Prostate gland (tissue), 2 donors: ENCODE measurements around the gene SUSD5.

Experiments used
- POLR2A ChIP-seq: fragments of 450-650 bp; IDR thresholded peaks from one replicate; pipeline ENCODE4 v1.6.1; 2016; ENCODE audit warnings: antibody characterized with exemption, mild to moderate bottlenecking
- TF ChIP-seq, protein P1 (sequence below), 4 experiments: fragments of 200-600 bp in 2 of 4; fragments of 450-650 bp in 2 of 4; sonication (generic) in 2 of 4; IDR thresholded peaks; 1 replicate in 3 of 4; 2 replicates in 1 of 4; pipeline ENCODE4 v1.5.1; 2016 to 2019; ENCODE audit warnings: antibody characterized with exemption in 4 of 4, mild to moderate bottlenecking in 2 of 4, moderate library complexity in 2 of 4

DNA sequence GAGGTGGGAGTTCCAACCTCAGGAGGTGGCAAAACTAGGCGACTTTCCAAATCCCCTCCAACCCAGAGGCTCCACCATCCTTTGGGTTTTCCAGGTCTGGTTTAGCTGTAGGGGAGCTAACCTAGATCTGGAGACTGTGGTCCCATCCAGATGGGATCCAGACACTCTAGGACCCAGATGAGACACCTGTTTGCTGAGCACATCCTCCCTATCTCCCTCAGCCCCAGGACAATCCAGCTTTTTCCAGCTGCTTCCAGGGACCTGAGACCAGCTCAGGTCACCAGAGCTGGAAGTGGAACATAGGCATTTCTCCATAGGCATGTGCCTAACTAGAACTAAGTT, 86.6 kb downstream of the SUSD5 start:
- TF ChIP-seq POLR2A = no peak
- TF ChIP-seq, protein P1, sequence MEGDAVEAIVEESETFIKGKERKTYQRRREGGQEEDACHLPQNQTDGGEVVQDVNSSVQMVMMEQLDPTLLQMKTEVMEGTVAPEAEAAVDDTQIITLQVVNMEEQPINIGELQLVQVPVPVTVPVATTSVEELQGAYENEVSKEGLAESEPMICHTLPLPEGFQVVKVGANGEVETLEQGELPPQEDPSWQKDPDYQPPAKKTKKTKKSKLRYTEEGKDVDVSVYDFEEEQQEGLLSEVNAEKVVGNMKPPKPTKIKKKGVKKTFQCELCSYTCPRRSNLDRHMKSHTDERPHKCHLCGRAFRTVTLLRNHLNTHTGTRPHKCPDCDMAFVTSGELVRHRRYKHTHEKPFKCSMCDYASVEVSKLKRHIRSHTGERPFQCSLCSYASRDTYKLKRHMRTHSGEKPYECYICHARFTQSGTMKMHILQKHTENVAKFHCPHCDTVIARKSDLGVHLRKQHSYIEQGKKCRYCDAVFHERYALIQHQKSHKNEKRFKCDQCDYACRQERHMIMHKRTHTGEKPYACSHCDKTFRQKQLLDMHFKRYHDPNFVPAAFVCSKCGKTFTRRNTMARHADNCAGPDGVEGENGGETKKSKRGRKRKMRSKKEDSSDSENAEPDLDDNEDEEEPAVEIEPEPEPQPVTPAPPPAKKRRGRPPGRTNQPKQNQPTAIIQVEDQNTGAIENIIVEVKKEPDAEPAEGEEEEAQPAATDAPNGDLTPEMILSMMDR (IDR thresholded peaks at IDR 0.05) = no peak
